ENCODE measurements around the gene TMEM63B. TPM values are rescaled to one million over a fixed set of nuclear protein-coding genes. Genes with fewer than 3 reads are reported as not detected.

The TMEM63B gene
- total RNA-seq, 5 donors from 2014 or later (not counting 1 experiment from before 2014, with no cell fraction given), result 16.6 to 21.1 (median 19.3) TPM

DNA sequence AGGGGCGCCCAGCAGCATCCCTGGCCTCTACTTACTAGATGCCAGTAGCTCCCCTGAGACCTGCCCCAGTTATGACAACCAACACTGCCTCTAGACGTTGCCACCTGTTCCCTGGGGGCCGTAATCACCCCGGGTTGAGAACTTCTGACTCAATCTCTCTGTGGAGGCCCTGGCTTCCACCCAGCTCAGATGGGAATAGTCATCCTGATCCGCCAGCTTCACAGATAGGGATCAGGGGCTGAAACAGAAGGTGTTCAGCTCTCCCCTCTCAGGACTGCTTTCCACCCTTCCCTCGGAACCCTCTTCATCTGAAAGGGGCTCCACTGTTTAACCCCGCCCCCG, 34.6 kb downstream of the TMEM63B start:
- Histone ChIP-seq H3K27ac (ENCODE audit: low read length) (no peak overlapping the region), H3K36me3 (ENCODE audit: control insufficient read depth in 2 of 2, extremely low read depth in 1 of 2, insufficient read depth in 1 of 2, low read length in 1 of 2) (no peaks in the 10 kb centered on the region), H3K27me3 (replicated peaks in 1 of 2; ENCODE audit: control insufficient read depth in 2 of 2, extremely low read depth in 1 of 2, insufficient read depth in 2 of 2, low read length in 1 of 2) (peaks cover 0 to 55% of the 10 kb centered on the region in 2 experiments), H3K4me1 (ENCODE audit: control insufficient read depth in 1 of 2, extremely low read depth in 1 of 2, insufficient read depth in 2 of 2, low read length in 2 of 2) (no peaks in the 10 kb centered on the region), H3K4me3 (ENCODE audit: control insufficient read depth in 1 of 2, extremely low read depth in 1 of 2, low read length in 1 of 2) (no peak overlapping the region), H3K9me3 (no peaks in the 10 kb centered on the region)
- H3K36me3 Mint-ChIP-seq, result no peaks in the 10 kb centered on the region
- no peaks in the 10 kb centered on the region for H3K4me1 Mint-ChIP-seq
- ATAC-seq (replicated peaks in 1 of 4) (no peak), DNase-seq (no peak)
- 53% methylated on average over 5 of the region's 8 CpGs for WGBS (ENCODE audit: insufficient coverage)
- H3K4me3 Mint-ChIP-seq, result no peak overlapping the region
- ChIA-PET CTCF (interaction anchor here in 1 of 2 donors (0.6 kb wide), 1 partner anchor 402 kb away, joined by 4 read pairs; no protein-coding TSS in a partner anchor), POLR2A (no interaction called here)
- H3K27me3 Mint-ChIP-seq, result peaks cover 9 to 16% of the 10 kb centered on the region in 2 donors
- no peaks in the 10 kb centered on the region for H3K9me3 Mint-ChIP-seq
- no peak overlapping the region for H3K27ac Mint-ChIP-seq

DNA sequence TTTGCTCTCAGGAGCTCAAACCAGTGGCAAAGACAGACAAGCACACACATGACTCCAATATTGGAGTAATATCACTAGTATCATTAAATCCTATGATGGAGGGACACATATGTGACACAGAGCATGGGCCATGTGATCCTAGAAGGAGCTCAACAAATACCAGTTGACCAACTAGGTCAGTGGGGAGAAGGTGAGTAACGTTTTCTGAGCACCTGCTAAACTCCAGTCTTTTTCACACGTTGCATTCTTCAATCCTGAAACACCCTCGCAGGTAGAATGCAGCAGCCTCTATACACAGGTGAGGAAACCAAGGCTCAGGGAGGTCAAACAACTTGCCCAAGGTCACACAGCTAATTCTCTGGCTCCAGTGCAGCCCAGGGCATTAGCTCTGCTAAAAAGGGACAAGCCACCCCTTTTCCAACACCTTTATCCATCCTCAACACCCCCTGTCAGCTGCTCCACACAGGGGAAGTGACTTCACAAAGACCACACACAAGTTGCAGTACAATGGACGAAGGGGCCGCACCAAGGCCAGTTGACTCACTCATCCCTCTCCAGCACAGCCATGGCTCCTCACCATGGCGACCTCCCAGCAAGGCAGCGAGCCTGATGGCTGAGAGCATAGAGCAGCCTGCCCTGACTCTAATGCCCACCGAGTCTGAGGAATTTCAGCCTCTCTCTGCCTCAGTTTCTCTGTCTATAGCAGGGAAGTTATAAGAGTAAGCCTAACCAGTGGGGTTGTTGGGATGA, 35.7 kb downstream of the TMEM63B start:
- no peak for ATAC-seq (replicated peaks in 1 of 4)
- H3K27ac ChIP-seq (ENCODE audit: low read length), result no peak overlapping the region
- Mint-ChIP-seq H3K27me3 (peaks cover 9 to 16% of the 10 kb centered on the region in 2 donors), H3K9me3 (no peaks in the 10 kb centered on the region), H3K4me3 (no peak overlapping the region), H3K4me1 (no peaks in the 10 kb centered on the region), H3K36me3 (no peaks in the 10 kb centered on the region), H3K27ac (no peak overlapping the region)
- no peaks in the 10 kb centered on the region for H3K9me3 ChIP-seq
- 82% methylated on average over 6 of the region's 8 CpGs for WGBS (ENCODE audit: insufficient coverage)
- H3K4me3 ChIP-seq (ENCODE audit: control insufficient read depth in 1 of 2, extremely low read depth in 1 of 2, low read length in 1 of 2), result no peak overlapping the region
- peaks cover 0 to 52% of the 10 kb centered on the region in 2 experiments for H3K27me3 ChIP-seq (replicated peaks in 1 of 2; ENCODE audit: control insufficient read depth in 2 of 2, extremely low read depth in 1 of 2, insufficient read depth in 2 of 2, low read length in 1 of 2)
- DNase-seq, result no peak
- ChIA-PET POLR2A (no interaction called here), CTCF (interaction anchor here (0.5 to 0.6 kb wide), 2 partner anchors 40 to 403 kb away, joined by 4 read pairs; no protein-coding TSS in a partner anchor)
- no peaks in the 10 kb centered on the region for H3K36me3 ChIP-seq (ENCODE audit: control insufficient read depth in 2 of 2, extremely low read depth in 1 of 2, insufficient read depth in 1 of 2, low read length in 1 of 2)
- no peaks in the 10 kb centered on the region for H3K4me1 ChIP-seq (ENCODE audit: control insufficient read depth in 1 of 2, extremely low read depth in 1 of 2, insufficient read depth in 2 of 2, low read length in 2 of 2)

DNA sequence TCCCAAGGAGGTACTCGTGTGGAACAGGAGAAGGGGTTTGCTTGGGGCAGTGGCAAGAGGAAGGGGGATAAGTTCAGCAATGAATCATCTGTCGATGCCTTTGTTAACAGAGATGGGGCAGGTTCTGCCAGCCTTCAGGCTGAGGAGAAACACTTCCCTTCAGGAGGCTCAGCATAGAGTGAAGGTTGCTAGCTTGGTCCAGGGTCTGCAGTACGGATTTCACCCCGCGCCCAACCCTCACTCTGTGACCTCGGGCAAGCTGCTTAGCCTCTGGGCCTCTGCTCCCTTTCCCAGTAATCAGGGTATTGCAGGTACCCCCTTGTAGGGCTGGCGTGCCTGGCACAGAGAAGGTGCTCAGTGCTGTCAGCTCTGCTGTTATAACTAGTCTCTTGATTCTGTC, 38.8 kb downstream of the TMEM63B start:
- H3K27me3 Mint-ChIP-seq, result peaks cover 9 to 17% of the 10 kb centered on the region in 2 donors
- Histone ChIP-seq H3K27me3 (replicated peaks in 1 of 2; ENCODE audit: control insufficient read depth in 2 of 2, extremely low read depth in 1 of 2, insufficient read depth in 2 of 2, low read length in 1 of 2) (peaks cover 0 to 58% of the 10 kb centered on the region in 2 experiments), H3K4me3 (ENCODE audit: control insufficient read depth in 1 of 2, extremely low read depth in 1 of 2, low read length in 1 of 2) (no peak overlapping the region), H3K4me1 (ENCODE audit: control insufficient read depth in 1 of 2, extremely low read depth in 1 of 2, insufficient read depth in 2 of 2, low read length in 2 of 2) (no peaks in the 10 kb centered on the region), H3K9me3 (no peaks in the 10 kb centered on the region), H3K27ac (ENCODE audit: low read length) (no peak overlapping the region), H3K36me3 (ENCODE audit: control insufficient read depth in 2 of 2, extremely low read depth in 1 of 2, insufficient read depth in 1 of 2, low read length in 1 of 2) (no peaks in the 10 kb centered on the region)
- CTCF ChIA-PET, result no interaction called here
- no peaks in the 10 kb centered on the region for H3K4me1 Mint-ChIP-seq
- no peaks in the 10 kb centered on the region for H3K36me3 Mint-ChIP-seq
- DNase-seq, result no peak
- POLR2A ChIA-PET, result interaction anchor here in 1 of 2 donors (0.5 kb wide), 1 partner anchor 65 kb away, joined by 8 read pairs; no protein-coding TSS in a partner anchor
- 72% methylated on average over 6 of the region's 7 CpGs for WGBS (ENCODE audit: insufficient coverage)
- no peak overlapping the region for H3K4me3 Mint-ChIP-seq
- ATAC-seq (replicated peaks in 1 of 4), result no peak
- H3K9me3 Mint-ChIP-seq, result no peaks in the 10 kb centered on the region
- H3K27ac Mint-ChIP-seq, result no peak overlapping the region

DNA sequence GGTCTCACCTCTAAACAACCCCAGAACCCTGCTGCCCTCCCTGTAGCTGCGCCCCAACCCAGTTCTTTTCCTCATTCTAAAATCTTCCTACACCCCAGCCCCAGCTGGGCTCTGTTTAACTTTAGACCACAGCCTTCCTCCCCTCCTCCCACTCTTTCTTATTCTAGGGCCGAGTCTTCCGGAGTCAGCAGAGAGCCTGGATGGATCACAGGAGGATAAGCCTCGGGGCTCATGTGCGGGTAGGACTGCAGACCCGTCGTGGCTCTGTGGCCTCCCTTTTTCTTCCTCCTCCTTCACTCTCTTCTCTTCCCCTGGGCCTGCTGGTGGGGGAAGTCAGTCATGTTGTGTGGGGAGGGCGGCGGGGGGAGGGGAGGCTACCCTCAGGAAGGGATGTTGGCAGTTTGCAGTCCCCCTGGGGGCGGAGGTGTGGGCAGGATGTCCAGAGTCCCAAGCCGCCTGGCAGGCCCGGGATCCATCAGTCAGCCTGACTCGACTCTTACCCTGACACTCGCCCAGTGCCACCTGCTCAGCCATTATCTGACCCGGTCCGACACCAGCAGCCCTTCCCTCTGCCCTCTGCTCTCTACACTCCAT, 39.3 kb downstream of the TMEM63B start:
- H3K9me3 ChIP-seq, result no peaks in the 10 kb centered on the region
- H3K4me3 ChIP-seq (ENCODE audit: control insufficient read depth in 1 of 2, extremely low read depth in 1 of 2, low read length in 1 of 2), result no peak overlapping the region
- H3K36me3 Mint-ChIP-seq, result no peaks in the 10 kb centered on the region
- no peaks in the 10 kb centered on the region for H3K4me1 Mint-ChIP-seq
- ATAC-seq (replicated peaks in 1 of 4), result no peak
- 60% methylated on average over 8 of the region's 16 CpGs for WGBS (ENCODE audit: insufficient coverage)
- no peaks in the 10 kb centered on the region for H3K4me1 ChIP-seq (ENCODE audit: control insufficient read depth in 1 of 2, extremely low read depth in 1 of 2, insufficient read depth in 2 of 2, low read length in 2 of 2)
- H3K36me3 ChIP-seq (ENCODE audit: control insufficient read depth in 2 of 2, extremely low read depth in 1 of 2, insufficient read depth in 1 of 2, low read length in 1 of 2), result no peaks in the 10 kb centered on the region
- peak overlapping the region in 1 of 2 donors; percentile 43 for H3K27ac Mint-ChIP-seq
- POLR2A ChIA-PET, result interaction anchor here in 1 of 2 donors (0.5 kb wide), 1 partner anchor 66 kb away, joined by 8 read pairs; no protein-coding TSS in a partner anchor
- H3K4me3 Mint-ChIP-seq, result no peak overlapping the region
- CTCF ChIA-PET, result interaction anchor here (0.5 to 0.6 kb wide), 2 partner anchors 16 to 157 kb away, joined by 3 to 4 read pairs; no protein-coding TSS in a partner anchor
- H3K27ac ChIP-seq (ENCODE audit: low read length), result no peak overlapping the region
- no peaks in the 10 kb centered on the region for H3K9me3 Mint-ChIP-seq
- DNase-seq, result no peak
- peaks cover 0 to 55% of the 10 kb centered on the region in 2 experiments for H3K27me3 ChIP-seq (replicated peaks in 1 of 2; ENCODE audit: control insufficient read depth in 2 of 2, extremely low read depth in 1 of 2, insufficient read depth in 2 of 2, low read length in 1 of 2)
- H3K27me3 Mint-ChIP-seq, result peaks cover 12 to 17% of the 10 kb centered on the region in 2 donors

DNA sequence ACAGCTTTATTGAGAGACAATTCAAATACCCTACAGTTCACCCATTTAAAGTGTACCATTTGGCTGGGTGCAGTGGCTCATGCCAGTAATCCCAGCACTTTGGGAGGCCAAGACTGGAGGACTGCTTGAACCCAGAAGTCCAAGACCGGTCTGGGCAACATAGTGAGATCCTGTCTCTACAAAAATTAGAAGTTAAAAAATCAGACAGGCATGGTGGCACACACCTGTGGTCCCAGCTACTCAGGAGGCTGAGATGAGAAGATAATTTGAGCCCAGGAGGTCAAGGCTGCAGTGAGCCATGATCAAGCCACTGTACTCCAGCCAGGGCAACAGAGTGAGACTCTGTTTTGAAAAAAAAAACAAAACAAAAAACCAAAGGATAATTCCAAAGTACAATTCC, 40.2 kb downstream of the TMEM63B start:
- ATAC-seq (replicated peaks in 1 of 4), result no peak
- Mint-ChIP-seq H3K9me3 (no peaks in the 10 kb centered on the region), H3K4me3 (no peak overlapping the region), H3K27me3 (peaks cover 12 to 17% of the 10 kb centered on the region in 2 donors), H3K4me1 (peaks cover 0 to 7% (median 0%) of the 10 kb centered on the region in 3 donors), H3K36me3 (no peaks in the 10 kb centered on the region), H3K27ac (no peak overlapping the region)
- H3K9me3 ChIP-seq, result no peaks in the 10 kb centered on the region
- no peak overlapping the region for H3K27ac ChIP-seq (ENCODE audit: low read length)
- DNase-seq, result no peak
- no peak overlapping the region for H3K4me3 ChIP-seq (ENCODE audit: control insufficient read depth in 1 of 2, extremely low read depth in 1 of 2, low read length in 1 of 2)
- H3K27me3 ChIP-seq (replicated peaks in 1 of 2; ENCODE audit: control insufficient read depth in 2 of 2, extremely low read depth in 1 of 2, insufficient read depth in 2 of 2, low read length in 1 of 2), result peaks cover 0 to 51% of the 10 kb centered on the region in 2 experiments
- peaks cover 0 to under 1% of the 10 kb centered on the region in 2 experiments for H3K4me1 ChIP-seq (ENCODE audit: control insufficient read depth in 1 of 2, extremely low read depth in 1 of 2, insufficient read depth in 2 of 2, low read length in 2 of 2)
- POLR2A ChIA-PET, result no interaction called here
- CTCF ChIA-PET, result interaction anchor here (0.5 to 0.6 kb wide), 2 partner anchors 67 to 156 kb away, joined by 3 to 4 read pairs; no protein-coding TSS in a partner anchor
- WGBS (ENCODE audit: insufficient coverage), result 100% methylated on average over 1 of the region's 1 CpG
- H3K36me3 ChIP-seq (ENCODE audit: control insufficient read depth in 2 of 2, extremely low read depth in 1 of 2, insufficient read depth in 1 of 2, low read length in 1 of 2), result no peaks in the 10 kb centered on the region

DNA sequence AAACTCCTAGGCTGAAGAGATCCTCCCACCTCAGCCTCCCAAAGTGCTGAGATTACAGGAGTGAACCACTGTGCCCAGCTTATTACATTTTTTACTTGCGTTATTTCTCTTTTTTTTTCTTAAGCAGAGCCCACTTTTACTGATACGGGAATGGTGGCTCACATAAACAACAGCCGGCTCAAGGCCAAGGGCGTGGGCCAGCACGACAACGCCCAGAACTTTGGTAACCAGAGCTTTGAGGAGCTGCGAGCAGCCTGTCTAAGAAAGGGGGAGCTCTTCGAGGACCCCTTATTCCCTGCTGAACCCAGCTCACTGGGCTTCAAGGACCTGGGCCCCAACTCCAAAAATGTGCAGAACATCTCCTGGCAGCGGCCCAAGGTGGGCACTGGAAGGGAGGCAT, 41.8 kb downstream of the TMEM63B start:
- peaks cover 0 to 5% of the 10 kb centered on the region in 2 experiments for H3K4me1 ChIP-seq (ENCODE audit: control insufficient read depth in 1 of 2, extremely low read depth in 1 of 2, insufficient read depth in 2 of 2, low read length in 2 of 2)
- no peak overlapping the region for H3K4me3 Mint-ChIP-seq
- H3K9me3 ChIP-seq, result no peaks in the 10 kb centered on the region
- no peak overlapping the region for H3K27ac ChIP-seq (ENCODE audit: low read length)
- peaks cover 0 to 10% (median 2%) of the 10 kb centered on the region in 3 donors for H3K4me1 Mint-ChIP-seq
- peaks cover 10 to 16% of the 10 kb centered on the region in 2 donors for H3K27me3 Mint-ChIP-seq
- H3K4me3 ChIP-seq (ENCODE audit: control insufficient read depth in 1 of 2, extremely low read depth in 1 of 2, low read length in 1 of 2), result no peak overlapping the region
- DNase-seq, result no peak
- POLR2A ChIA-PET, result no interaction called here
- no peak overlapping the region for H3K27ac Mint-ChIP-seq
- CTCF ChIA-PET, result interaction anchor here (0.6 kb wide), 2 partner anchors 72 to 460 kb away, joined by 3 read pairs; no protein-coding TSS in a partner anchor
- peaks cover 0 to 47% of the 10 kb centered on the region in 2 experiments for H3K27me3 ChIP-seq (replicated peaks in 1 of 2; ENCODE audit: control insufficient read depth in 2 of 2, extremely low read depth in 1 of 2, insufficient read depth in 2 of 2, low read length in 1 of 2)
- 93% methylated on average over 5 of the region's 9 CpGs for WGBS (ENCODE audit: insufficient coverage)
- no peaks in the 10 kb centered on the region for H3K9me3 Mint-ChIP-seq
- no peak for ATAC-seq (replicated peaks in 1 of 4)
- no peaks in the 10 kb centered on the region for H3K36me3 ChIP-seq (ENCODE audit: control insufficient read depth in 2 of 2, extremely low read depth in 1 of 2, insufficient read depth in 1 of 2, low read length in 1 of 2)
- H3K36me3 Mint-ChIP-seq, result no peaks in the 10 kb centered on the region
